Sigmoid colon (tissue), 4 donors: ENCODE data around the gene TRAPPC12.

Experiments used
- EP300 ChIP-seq, 4 donors: sonication (generic); formaldehyde crosslinking; IDR thresholded peaks; one replicate each; pipeline ENCODE4 v1.6.1; 2017; ENCODE audit warnings: antibody characterized with exemption in 4 of 4
- TF ChIP-seq, protein P1 (sequence below), 4 experiments: fragments of 450-650 bp in 3 of 4; fragments of 200-600 bp in 1 of 4; IDR thresholded peaks; one replicate each; pipeline ENCODE4 v1.5.1; 2016 to 2019; ENCODE audit warnings: antibody characterized with exemption in 4 of 4, mild to moderate bottlenecking in 3 of 4, moderate library complexity in 2 of 4

DNA sequence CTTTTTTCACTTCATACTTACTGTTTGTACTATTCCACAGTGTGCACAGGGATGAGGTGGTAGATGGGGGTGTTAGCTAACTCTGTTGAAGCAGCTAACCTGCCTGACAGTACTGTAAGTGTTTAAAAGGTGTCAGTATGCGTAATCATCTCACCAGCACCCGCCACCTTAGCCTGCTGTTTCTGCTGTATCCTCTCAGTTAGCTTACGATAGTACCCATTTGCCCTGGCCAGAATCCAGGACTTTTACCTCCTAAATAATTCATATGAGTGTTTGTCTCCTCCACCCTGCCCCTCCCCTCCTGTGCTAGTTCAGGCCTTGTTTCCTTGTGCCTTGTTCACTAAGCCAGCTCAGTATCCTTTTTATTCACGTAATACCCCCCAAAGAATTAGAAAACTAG lies 34.2 kb downstream of the TRAPPC12 start:
- no peak for TF ChIP-seq EP300 (IDR thresholded peaks at IDR 0.05)
- TF ChIP-seq, protein P1, sequence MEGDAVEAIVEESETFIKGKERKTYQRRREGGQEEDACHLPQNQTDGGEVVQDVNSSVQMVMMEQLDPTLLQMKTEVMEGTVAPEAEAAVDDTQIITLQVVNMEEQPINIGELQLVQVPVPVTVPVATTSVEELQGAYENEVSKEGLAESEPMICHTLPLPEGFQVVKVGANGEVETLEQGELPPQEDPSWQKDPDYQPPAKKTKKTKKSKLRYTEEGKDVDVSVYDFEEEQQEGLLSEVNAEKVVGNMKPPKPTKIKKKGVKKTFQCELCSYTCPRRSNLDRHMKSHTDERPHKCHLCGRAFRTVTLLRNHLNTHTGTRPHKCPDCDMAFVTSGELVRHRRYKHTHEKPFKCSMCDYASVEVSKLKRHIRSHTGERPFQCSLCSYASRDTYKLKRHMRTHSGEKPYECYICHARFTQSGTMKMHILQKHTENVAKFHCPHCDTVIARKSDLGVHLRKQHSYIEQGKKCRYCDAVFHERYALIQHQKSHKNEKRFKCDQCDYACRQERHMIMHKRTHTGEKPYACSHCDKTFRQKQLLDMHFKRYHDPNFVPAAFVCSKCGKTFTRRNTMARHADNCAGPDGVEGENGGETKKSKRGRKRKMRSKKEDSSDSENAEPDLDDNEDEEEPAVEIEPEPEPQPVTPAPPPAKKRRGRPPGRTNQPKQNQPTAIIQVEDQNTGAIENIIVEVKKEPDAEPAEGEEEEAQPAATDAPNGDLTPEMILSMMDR (IDR thresholded peaks at IDR 0.05): no peak
